ENCODE results near the gene PRDX2.
"Not testable (repeated sequence)": the region's sequence is repeated elsewhere in the genome, so short reads cannot be mapped to it uniquely, and the experiment has no call there.

PRDX2 gene
- 43.4 to 54.8 (median 49.6) reads per million in 4 donors for total RNA-seq

DNA sequence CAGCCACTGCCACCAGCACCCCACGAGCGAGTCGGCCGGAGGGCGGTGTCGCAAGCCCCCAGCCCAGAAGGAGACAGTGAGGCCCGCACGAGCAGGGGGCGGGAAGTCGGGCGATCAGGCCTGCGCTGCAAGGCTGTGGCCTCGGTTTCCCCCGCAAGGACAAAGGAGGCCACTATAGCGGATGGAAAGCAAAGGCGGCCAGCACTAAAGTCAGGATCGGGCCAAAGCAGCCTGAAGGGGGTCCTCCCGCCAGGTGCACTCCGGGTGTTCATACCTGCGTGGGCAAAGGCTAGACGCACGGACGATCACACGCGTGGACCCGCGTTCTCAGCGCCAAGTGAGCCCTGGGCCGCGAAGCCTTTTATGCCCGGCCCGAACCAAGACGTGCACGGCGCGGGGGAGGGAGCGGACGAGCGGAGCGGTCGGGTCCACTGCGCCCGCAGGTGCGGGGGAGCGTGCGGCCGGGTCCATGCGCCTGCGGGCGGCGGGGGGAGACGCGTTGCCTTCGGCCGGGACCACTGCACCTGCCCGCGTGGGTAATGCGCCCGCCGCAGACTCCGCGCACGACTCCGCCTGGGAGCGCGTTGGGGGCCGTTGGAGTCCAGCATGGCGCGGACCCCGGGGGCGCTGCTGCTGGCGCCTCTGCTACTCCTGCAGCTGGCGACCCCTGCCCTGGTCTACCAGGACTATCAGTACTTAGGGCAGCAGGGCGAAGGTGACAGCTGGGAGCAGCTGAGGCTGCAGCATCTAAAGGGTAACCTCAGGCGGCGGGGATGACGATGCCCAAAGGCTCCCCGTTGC lies at the start of gene PRDX2, which contains the start of gene THSD8:
TSS of gene PRDX2 (minus strand) at position 335 of the 801 bp plus-strand sequence. CDS start 539 bp downstream, outside the sequence.
TSS of gene THSD8 (plus strand) at position 604 of the 801 bp plus-strand sequence. CDS start at position 607, 3 bp downstream.
- DNase-seq = peak in 2 of 5 donors; percentile 59 to 86

DNA sequence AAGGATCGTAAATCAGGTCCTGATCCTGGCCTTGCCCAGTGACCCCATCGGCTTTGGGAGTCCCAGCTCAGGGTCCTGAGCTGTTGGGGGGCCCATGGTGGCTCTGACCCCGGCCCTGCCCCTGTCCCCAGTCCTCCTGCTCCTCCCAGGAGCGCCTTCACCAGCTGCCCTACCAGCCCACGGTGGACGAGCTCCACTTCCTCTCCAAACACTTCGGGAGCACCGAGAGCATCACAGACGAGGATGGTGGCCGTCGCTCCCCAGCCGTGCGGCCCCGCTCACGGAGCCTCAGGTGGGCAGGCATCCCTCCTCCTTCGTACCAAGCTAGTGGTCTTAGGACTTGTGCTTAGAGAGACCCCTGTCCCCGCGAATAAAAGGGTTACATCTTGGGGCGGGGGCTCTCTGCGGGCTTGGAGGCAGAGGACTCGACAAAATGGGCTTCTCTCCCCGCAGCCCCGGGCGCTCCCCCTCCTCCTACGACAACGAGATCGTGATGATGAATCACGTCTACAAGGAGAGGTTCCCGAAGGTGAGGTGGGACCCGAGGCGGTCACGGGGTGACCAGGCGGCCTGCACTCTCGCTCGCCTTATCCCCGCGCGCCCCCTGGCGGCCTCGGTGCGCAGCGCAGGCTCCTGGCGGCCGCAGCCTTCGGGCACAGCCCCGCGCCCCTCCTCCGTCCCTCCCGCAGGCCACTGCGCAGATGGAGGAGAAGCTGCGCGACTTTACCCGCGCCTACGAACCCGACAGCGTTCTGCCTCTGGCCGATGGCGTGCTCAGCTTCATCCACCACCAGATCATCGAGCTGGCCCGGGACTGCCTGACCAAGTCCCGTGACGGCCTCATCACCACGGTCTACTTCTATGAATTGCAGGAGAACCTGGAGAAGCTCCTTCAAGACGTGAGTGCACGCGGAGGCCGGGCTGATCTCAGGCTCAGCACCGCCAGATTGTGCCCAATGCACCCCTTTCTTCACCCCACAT lies 45.8 kb upstream of the PRDX2 start:
- DNase-seq = peak; percentile 60 to 75 (median 73)

DNA sequence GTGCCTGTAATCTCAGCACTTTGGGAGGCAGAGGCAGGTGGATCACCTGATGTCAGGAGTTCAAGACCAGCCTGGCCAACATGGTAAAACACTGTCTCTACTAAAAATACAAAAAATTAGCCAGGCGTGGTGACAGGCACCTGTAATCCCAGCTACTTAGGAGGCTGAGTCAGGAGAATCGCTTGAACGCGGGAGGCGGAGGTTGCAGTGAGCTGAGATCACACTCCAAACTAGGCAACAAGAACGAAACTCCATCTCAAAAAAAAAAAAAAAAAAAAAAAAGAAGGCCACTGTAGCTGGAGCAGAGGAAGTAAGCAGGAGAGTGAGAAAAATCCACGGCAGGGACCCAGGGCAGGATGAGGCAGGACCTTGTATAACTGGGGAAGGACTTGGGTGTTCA lies 45.0 kb upstream of the PRDX2 start:
- DNase-seq = not testable (repeated sequence)

DNA sequence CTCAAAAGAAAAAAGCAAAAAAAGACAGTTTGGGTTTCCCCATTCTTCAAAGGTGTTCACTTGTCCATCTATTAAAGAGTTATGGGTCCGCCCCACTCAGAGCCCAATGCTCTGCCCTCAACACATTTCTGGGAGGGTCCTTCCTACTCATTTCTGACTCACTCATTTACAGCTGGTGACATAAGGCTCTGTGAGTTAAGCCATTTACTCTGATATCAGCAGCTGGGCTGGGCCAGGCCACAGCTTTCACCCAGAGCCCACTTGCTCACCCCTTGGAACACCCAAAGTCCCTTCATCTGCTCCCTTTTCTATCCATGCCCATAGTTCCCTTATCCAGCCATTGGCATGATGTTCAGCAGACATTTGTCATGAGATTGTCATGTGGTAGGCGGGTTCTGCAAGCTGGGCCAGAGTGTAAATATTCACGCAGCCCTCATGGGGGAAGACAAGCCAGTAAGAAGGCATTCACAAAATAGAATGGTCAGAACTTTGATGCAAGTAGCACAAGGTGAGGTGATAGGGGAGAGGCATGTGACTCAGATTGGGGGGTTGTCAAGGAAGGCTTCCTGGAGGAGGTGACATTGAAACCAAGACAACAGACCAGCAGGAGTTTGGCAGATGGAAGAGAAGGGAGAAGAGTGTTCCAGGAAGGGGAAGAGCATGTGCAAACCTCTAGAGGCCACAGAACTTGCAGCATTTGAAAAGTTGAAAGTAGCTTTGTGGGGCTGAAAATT lies 42.6 kb upstream of the PRDX2 start:
- DNase-seq = no peak

DNA sequence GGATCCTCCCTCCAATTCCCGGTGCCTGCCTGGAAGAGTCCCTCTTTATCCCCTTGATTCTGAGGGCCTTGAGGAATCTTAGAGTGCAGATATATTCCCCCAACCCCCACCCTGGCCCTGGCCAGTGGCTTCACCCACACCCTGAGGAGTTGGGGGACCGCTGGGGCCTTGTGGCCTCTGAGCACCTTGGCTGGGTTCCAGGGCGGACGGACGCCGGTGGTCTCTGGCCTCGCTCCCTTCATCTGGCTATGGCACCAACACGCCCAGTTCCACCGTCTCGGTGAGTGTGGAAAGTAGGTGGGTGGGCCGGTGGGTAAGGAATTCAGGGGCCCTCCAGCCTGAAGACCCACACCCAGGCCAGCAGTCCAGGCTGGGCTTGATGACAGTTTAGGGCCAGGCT lies 41.7 kb upstream of the PRDX2 start:
- DNase-seq = no peak

DNA sequence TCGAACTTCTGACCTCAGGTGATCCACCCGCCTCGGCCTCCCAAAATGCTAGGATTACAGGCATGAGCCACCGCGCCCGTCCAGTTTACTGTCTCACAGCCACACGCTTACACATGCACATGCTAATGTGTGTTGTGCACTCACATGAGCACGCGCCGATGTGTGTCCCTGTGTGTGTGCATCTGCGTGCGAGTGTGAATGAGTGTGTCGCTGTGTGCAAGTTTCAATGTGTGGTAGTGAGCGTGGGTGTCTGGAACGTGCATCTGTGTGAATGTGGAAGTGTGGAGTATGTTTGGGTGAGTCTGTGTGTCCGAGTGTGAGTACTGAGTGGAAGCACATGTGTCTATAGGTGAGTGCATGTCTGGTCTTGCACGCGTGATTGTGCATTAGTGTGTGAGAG lies 40.9 kb upstream of the PRDX2 start:
- DNase-seq = no peak

DNA sequence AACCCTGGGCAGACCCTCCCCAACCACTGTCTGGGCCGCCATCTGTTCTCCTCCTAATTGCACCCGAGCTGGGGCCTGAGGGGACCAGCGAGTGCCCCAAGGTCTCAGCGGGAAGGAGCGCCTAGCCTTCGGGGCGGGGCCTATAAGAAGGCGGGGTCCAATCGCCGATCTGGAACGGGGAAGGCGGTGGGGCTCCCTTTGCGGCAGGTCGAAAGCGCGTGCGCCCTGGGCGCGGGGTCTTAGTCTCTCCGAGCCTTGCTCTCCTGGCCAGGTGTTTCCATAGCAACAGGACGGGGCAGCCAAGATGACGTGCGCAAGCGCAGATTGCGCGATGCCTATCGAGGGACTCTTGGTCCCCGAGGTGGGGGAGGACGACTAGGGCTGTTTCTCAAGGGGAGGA lies 39.5 kb upstream of the PRDX2 start:
- no peak for DNase-seq

DNA sequence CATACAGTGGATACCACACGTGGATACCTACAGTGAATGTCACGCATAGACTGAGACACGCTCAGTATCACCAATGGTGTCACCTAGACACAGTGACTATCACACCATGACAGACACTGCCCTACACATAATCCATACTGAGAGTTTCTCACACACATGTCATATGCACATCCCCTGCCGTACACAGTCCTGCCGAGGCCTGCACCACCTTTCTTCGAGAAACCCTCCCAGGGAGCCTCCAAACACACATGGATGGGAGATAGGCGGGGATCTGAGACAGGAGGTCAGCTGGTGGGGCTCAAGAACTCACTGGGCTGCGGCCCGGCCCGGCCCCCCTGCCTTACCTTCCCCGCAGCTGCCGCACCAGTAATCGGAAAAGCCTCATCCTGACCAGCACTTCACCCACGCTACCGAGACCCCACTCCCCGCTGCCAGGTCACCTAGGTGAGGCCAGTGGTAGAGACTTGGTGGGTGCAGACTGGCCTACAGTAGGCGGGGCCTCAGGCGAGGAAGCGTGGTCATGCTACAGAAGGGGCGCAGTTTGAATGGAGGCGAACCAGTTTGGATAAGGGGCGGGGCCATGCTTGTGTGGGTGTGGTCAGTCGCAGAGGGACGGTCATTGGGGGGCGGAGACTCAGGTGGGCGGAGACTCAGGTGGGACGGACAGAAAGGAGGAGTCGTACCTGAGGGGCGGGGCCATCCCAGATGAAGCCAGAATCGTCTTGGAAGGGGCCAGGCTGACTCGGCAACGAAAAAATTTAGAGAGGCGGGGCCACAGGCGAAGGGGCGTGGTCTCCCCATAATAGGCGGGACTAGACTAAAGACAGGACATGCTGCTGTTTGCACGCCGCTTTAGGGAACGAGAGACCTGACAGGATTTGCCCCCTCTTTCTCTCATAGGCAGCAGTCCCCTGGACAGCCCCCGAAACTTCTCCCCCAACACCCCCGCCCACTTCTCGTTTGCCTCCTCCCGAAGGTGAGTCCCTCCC lies 38.8 kb upstream of the PRDX2 start:
- DNase-seq = peak in 2 of 5 donors; percentile 22 to 60

DNA sequence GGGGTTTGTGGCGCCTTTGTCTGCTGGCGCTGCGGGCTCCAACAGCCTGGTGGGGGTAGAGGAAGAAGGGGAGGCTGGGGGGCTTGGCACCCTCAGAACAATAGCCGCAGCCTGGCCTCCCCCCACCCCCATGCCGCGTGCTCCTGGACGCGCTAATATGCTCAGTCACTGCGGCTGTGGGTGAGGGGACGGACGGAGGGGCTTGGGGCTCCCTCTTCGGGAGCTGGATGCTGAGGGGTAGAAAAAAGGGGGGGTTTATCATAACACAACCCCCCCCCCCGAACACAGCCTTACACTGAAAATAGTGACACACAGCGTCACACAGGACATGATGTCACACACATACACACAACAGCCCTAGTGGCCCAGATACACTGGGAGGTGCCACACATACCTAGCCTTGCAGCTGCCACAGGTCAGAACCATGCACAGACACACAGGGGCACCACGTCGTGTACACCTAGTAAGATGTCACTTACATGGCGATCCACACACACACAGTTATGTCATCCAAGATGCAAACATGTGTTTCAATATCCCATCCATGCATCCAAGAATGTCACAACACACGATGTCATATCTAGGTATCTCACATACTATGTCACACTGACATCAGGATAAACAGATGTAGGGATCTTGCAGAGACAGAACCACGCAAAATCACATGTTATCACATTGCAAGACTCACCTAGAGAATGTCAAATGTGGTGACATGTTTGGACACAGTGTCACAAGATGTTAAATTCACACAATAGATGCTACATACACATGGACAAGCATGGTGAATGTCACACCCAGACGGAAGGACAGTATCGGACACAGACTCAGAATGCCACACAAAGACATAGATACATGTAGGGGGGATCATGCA lies 37.5 kb upstream of the PRDX2 start:
- DNase-seq = peak in 1 of 5 donors; percentile 64

DNA sequence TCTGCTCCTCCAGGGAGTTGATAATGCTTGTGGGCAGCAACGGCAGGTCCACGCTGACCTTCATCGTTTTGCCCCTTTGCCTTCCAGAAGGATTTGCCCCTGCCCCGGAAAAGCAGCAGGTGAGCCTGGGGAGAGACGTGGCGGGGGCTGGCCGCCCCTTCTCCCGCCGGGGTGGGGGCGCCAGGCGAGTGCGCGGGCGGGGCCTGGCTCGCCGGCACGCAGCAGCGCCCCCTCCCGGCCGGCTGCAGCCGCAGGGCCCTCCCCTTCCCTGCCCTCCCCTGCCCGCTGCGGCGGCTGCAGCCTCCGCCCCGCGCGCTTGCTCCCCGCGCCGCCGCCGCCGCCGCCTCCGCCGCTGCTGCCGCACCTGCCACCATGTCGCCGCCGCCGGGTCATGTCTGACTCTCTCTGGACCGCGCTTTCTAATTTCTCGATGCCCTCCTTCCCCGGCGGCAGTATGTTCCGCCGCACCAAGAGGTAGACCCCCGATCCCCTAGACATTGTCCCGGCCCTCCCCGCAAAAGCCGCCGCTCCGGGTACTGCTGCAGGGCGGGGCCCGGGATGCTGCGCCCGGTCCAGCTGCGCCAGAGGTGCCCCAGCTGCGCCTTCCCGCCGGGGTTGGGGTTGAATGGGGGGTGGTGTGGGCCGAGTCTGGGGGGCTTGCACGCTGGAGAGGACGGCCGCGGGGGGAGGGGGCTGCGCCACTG lies 36.7 kb upstream of the PRDX2 start, which contains the start of gene MAST1:
TSS of gene MAST1 (plus strand) at position 334 of the 704 bp plus-strand sequence. CDS start at position 392, 58 bp downstream.
- DNase-seq = peak in 4 of 5 donors; percentile 24 to 60 (median 47)

DNA sequence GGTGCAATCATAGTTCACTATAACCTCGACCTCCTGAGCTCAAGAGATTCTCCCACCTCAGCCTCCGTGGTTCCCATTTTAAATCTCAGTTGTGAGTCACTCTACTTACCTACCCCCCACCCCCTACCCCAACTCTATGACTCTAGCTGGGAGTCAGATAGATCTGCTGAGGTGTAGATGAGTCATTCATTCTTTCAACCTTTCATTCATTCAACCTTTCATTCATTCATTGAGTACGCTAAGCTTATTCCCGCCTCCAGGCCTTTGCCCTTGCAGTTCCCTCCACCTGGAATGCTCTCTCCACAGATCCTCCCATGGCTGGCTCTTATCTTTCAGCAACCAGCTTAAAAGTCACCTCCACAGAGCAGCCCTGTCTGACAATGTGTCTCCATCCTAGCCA lies 35.6 kb upstream of the PRDX2 start:
- DNase-seq = no peak

DNA sequence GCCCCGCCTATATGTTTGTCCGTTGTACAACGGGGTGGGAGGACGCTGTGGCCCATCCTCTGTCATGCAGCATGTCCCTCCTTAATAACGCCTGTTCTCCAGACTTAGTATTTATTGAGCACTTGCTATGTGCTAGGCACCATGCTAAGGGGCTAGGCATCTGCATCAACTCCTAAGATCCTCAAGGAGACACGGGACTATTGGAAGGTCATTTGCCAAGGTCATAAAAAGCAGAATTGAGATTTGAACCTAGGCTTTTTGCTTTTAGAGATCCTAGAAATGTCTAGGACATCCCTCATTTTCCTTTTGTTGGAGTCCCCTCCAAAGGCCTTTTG lies 34.9 kb upstream of the PRDX2 start:
- DNase-seq = no peak

DNA sequence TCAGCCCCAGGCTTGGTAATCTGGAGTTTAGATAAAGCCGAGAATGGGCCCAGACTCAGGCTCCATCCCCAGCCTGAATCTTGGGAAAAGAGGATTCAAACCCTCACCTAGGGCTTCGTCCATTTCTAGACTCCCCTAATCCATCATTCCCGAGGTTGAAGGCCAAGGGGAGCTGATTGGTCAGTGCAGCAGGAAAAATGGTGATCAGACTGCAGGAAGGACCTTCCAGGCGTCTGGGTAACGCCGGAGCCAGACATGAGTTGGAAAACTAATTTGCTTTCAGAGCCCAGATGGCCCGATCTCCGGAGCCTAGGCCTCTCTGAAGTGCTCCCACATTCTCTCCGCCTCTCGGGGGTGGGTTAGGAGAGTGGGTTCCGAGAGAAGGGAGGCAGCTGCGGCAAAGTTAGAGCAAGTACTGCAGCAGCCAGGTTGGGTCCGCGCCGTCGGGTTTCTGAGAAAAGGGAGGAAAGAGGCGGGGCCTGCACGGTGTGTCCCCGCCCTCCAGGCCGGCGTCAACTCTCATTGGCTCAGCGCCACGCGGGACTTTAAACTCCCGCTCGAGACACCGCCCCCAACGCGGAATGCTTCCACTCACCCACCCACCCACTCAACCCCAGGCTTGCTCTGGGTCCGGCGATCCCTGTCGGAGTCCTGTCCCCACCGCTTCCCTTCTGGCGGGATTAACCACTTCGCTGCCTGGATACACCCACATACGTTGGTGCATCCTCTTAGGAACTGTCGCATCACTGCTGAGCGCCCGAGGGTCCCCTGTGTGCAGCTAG lies 33.6 kb upstream of the PRDX2 start:
- DNase-seq = no peak

DNA sequence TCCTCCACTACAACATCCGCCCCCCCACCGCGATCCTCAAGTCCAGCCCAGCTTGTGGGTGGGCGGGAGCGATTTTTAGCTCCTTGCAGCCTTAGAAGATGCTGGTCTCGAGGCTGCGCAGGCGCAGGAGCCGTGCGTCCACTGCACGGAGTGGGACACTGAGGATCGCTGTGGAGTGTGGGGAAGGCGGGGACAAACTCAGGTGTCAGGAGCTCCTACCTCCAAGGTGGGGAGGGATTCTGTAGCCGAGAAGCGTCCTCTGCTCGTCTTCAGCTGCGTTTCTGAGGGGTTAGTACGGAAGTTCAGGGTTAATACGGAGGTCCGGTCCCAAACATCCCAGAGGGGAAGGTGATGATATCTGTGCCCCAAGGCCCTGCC lies 33.0 kb upstream of the PRDX2 start, which contains the start of gene RTBDN:
TSS of gene RTBDN (minus strand) at position 14 of the 378 bp plus-strand sequence. CDS start 4,600 bp downstream, outside the sequence.
- DNase-seq = no peak

DNA sequence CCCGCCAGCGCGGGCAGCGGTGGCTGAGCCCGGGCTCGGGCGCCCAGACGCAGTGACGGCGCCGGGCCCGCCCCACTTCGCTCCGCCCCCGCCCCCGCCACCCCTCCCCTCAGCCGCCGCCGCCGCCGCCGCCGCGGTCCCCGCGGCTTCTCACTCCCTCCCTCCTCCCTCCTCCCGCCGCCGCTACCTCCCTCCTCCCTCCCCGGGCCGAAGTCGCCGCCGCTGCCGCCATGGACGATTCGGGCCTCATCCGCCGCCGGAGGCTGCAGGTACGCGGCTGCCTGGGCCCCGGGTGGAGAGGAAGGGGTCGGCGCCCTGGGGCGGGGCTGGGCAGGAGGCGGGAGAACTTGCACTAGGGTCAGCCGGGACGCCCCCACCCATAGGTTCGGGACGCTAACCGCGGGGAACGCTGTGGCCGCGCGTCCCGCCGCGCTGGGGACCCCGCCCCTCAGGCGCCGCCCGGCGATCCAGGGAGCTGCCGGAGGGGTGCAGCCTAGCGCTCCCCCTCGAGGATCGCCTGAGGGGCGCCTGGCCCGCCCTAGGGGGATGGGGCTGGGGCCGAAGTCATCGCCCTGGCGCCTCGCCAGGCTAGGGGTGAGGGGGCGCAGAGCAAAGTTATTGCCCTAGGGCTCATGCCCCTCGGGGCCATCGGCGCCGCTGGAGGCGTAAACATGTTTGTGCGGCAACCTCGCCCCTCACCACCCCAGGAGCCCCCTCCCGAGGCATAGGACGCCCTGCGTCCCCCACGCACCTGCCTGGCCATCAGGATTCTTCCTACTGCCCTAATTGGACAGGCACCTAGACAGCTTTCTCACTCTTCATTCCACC lies 32.4 kb upstream of the PRDX2 start:
- peak in 3 of 5 donors; percentile 38 to 44 (median 41) for DNase-seq

DNA sequence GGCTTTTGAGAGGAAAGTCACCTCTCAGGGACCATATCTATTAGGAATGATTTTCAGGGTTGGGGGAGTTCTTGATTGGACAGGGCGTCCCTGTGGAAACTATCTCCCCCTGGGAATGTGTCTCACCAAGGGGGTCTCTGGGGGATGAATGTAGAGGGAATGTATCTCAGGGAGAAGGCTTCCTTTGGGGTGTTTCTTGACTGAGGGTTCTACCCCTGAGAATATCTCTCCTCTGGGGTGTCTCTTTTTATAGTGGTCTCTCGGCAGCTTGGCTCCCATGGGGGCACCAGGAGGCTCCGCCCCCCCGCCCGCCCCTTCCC lies 31.8 kb upstream of the PRDX2 start:
- DNase-seq = no peak

DNA sequence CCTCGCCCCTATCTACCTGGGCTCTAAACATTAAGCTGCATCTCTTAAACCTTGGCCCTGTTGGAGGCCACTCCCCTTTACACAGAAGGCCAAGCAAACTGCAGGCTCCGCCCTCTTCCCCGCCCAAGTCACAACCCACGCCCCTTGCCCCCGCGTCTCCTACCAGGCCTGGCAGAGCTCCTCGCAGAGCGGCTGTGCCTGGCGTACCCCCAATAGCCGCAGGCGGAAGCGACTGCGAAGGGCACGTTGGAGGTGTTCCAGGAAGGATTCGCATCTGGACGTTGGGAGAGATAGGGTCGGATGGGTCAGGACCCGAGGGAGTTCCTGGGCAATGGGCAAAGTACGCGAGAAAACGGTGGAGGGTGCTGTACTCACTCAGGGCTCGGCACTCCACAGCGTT lies 26.9 kb upstream of the PRDX2 start:
- no peak for DNase-seq

Measured in T-helper 1 cell (primary cell).